HepG2 (cell line): ENCODE data around the gene LHPP. TPM values are rescaled to one million over a fixed set of nuclear protein-coding genes. Genes with fewer than 3 reads are reported as not detected.

ENCODE experiments used
- ADNP ChIP-seq: sonication (generic); formaldehyde crosslinking; IDR thresholded peaks from 2 replicates; pipeline ENCODE4 v1.4.0; 2020; ENCODE audit warnings: missing genetic modification reagents
- ATF7 ChIP-seq, 2 experiments: fragments of 450-650 bp in 1 of 2; sonication (generic) in 1 of 2; formaldehyde crosslinking in 1 of 2; IDR thresholded peaks; 2 replicates each; pipeline versions ENCODE4 v1.4.0 to v1.6.1; 2016 to 2020; ENCODE audit warnings: antibody characterized with exemption in 1 of 2, mild to moderate bottlenecking in 1 of 2, missing genetic modification reagents in 1 of 2
- CBX2 ChIP-seq, 2 experiments: fragments of 200-600 bp in 1 of 2; sonication (generic); formaldehyde crosslinking in 1 of 2; IDR thresholded peaks; 2 replicates each; pipeline versions ENCODE4 v1.7.0 to v1.8.1; 2018 to 2022; ENCODE audit warnings: low read depth in 2 of 2, low read length in 1 of 2, mild to moderate bottlenecking in 1 of 2, missing genetic modification reagents in 1 of 2
- CCAR2 ChIP-seq: fragments of 200-400 bp; formaldehyde crosslinking; optimal IDR thresholded peaks from 2 replicates; pipeline ENCODE3; 2018; ENCODE audit warnings: low read depth, mild to moderate bottlenecking, low read length, moderate library complexity
- HNF4A ChIP-seq: sonication (generic); formaldehyde crosslinking; IDR thresholded peaks from 2 replicates; pipeline ENCODE4 v1.4.0; 2020; ENCODE audit warnings: missing genetic modification reagents
- IRF2 ChIP-seq: IDR thresholded peaks from 2 replicates; pipeline ENCODE4 v1.6.1; 2018; ENCODE audit warnings: missing genetic modification reagents, missing compliant biosample characterization
- MIXL1 ChIP-seq: IDR thresholded peaks from 2 replicates; pipeline ENCODE4 v1.6.1; 2016
- NR2C2 ChIP-seq: sonication (generic); formaldehyde crosslinking; IDR thresholded peaks from 2 replicates; pipeline ENCODE4 v1.4.0; 2020; ENCODE audit warnings: missing genetic modification reagents, mild to moderate bottlenecking, moderate library complexity, borderline replicate concordance
- NR2F2 ChIP-seq: IDR thresholded peaks from 2 replicates; pipeline ENCODE4 v1.6.1; 2012; ENCODE audit warnings: low read depth, inconsistent platforms, borderline replicate concordance
- PCBP1 ChIP-seq: fragments of 200-400 bp; formaldehyde crosslinking; IDR thresholded peaks from 2 replicates; pipeline ENCODE4 v1.6.1; 2017; ENCODE audit warnings: mild to moderate bottlenecking, low read depth, low read length, borderline replicate concordance
- PHF8 ChIP-seq: sonication (generic); formaldehyde crosslinking; IDR thresholded peaks from 2 replicates; pipeline ENCODE4 v1.5.0; 2020; ENCODE audit warnings: missing genetic modification reagents
- SAP130 ChIP-seq: IDR thresholded peaks from 2 replicates; pipeline ENCODE4 v1.6.1; 2016; ENCODE audit warnings: low read depth
- SCMH1 ChIP-seq: sonication (generic); formaldehyde crosslinking; IDR thresholded peaks from 2 replicates; pipeline ENCODE4 v1.9.0; 2021; ENCODE audit warnings: missing genetic modification reagents, mild to moderate bottlenecking, borderline replicate concordance
- SOX13 ChIP-seq, 3 experiments: fragments of 450-650 bp in 1 of 3; sonication (generic) in 1 of 3; formaldehyde crosslinking in 1 of 3; IDR thresholded peaks in 2 of 3; conservative IDR thresholded peaks in 1 of 3; 2 replicates each; pipeline versions ENCODE4 v1.5.0 to v1.6.1; 2016 to 2020; ENCODE audit warnings: antibody characterized with exemption in 1 of 3, mild to moderate bottlenecking in 1 of 3, missing compliant biosample characterization in 1 of 3, missing genetic modification reagents in 1 of 3, moderate library complexity in 1 of 3
- SOX5 ChIP-seq: IDR thresholded peaks from 2 replicates; pipeline ENCODE4 v1.6.1; 2016; ENCODE audit warnings: borderline replicate concordance
- ZFP37 ChIP-seq: sonication (generic); formaldehyde crosslinking; IDR thresholded peaks from 2 replicates; pipeline ENCODE4 v1.4.0; 2020; ENCODE audit warnings: missing genetic modification reagents, borderline replicate concordance
- ZNF232 ChIP-seq: sonication (generic); formaldehyde crosslinking; IDR thresholded peaks from 2 replicates; pipeline ENCODE4 v1.4.0; 2020; ENCODE audit warnings: missing genetic modification reagents, borderline replicate concordance
- ZNF253 ChIP-seq: sonication (generic); formaldehyde crosslinking; IDR thresholded peaks from 2 replicates; pipeline ENCODE4 v1.8.0; 2022; ENCODE audit warnings: mild to moderate bottlenecking, missing genetic modification reagents, borderline replicate concordance
- ZNF549 ChIP-seq: sonication (generic); formaldehyde crosslinking; IDR thresholded peaks from 2 replicates; pipeline ENCODE4 v1.5.0; 2020; ENCODE audit warnings: missing genetic modification reagents
- ZNF598 ChIP-seq: sonication (generic); formaldehyde crosslinking; IDR thresholded peaks from 2 replicates; pipeline ENCODE4 v1.5.1; 2020; ENCODE audit warnings: mild to moderate bottlenecking, missing genetic modification reagents, borderline replicate concordance
- ZNF607 ChIP-seq: sonication (generic); formaldehyde crosslinking; IDR thresholded peaks from 2 replicates; pipeline ENCODE4 v1.5.1; 2020; ENCODE audit warnings: missing genetic modification reagents, mild to moderate bottlenecking, borderline replicate concordance
- ZNF614 ChIP-seq: IDR thresholded peaks from 2 replicates; pipeline ENCODE4 v1.6.1; 2018; ENCODE audit warnings: missing biosample characterization, missing genetic modification reagents, inconsistent platforms, borderline replicate concordance
- ZNF629 ChIP-seq: sonication (generic); formaldehyde crosslinking; conservative IDR thresholded peaks from 2 replicates; pipeline ENCODE4 v1.5.0; 2020; ENCODE audit warnings: missing genetic modification reagents
- ZNF703 ChIP-seq: sonication (generic); formaldehyde crosslinking; IDR thresholded peaks from 2 replicates; pipeline ENCODE4 v1.5.1; 2020; ENCODE audit warnings: missing genetic modification reagents, mild to moderate bottlenecking, moderate library complexity, borderline replicate concordance
- ZNF768 ChIP-seq: sonication (generic); formaldehyde crosslinking; IDR thresholded peaks from 2 replicates; pipeline ENCODE4 v1.4.0; 2020; ENCODE audit warnings: missing genetic modification reagents
- ZNF883 ChIP-seq: sonication (generic); formaldehyde crosslinking; IDR thresholded peaks from 2 replicates; pipeline ENCODE4 v1.5.1; 2020; ENCODE audit warnings: mild to moderate bottlenecking, missing genetic modification reagents; ENCODE audit errors: not compliant biosample characterization
- ZSCAN22 ChIP-seq: sonication (generic); formaldehyde crosslinking; IDR thresholded peaks from 2 replicates; pipeline ENCODE4 v1.4.0; 2020; ENCODE audit warnings: mild to moderate bottlenecking, missing genetic modification reagents
- polyA plus RNA-seq, 8 experiments: library from polyadenylated mRNA; depleted of rRNA in 3 of 8; stranded (reverse) in 7 of 8; unstranded in 1 of 8; fragments of >200 nt; fragmentation: Illumina TruSeq in 4 of 8; extraction: Trizol in 4 of 8; gene quantifications; 2 replicates each; pipeline versions ENCODE4 v1.2.1 to v1.2.3, GENCODE V29; 2011 to 2016; ENCODE audit warnings: low read depth in 4 of 8, missing spikeins in 1 of 8, mixed read lengths in 1 of 8; ENCODE audit not compliant: insufficient read depth in 1 of 8
- total RNA-seq, 5 experiments: library from RNA; depleted of rRNA; stranded (reverse); fragments of >200 nt; fragmentation: Illumina TruSeq; extraction: Trizol; gene quantifications; 2 replicates each; pipeline ENCODE4 v1.2.3, GENCODE V29; 2016; ENCODE audit warnings: low read depth in 1 of 5
- TF ChIP-seq, protein P1 (sequence below): sonication (generic); formaldehyde crosslinking; IDR thresholded peaks from 2 replicates; pipeline ENCODE4 v1.4.0; 2020; ENCODE audit warnings: missing genetic modification reagents, borderline replicate concordance
- TF ChIP-seq, protein P2 (sequence below): sonication (generic); formaldehyde crosslinking; IDR thresholded peaks from 2 replicates; pipeline ENCODE4 v1.8.0; 2022; ENCODE audit warnings: mild to moderate bottlenecking, missing genetic modification reagents, moderate library complexity

LHPP gene
- total and polyA plus RNA-seq, 2 of the 13 experiments (the other 11 are each of a cell fraction or from before 2014, with no cell fraction given): 5.2 to 13.1 TPM

DNA sequence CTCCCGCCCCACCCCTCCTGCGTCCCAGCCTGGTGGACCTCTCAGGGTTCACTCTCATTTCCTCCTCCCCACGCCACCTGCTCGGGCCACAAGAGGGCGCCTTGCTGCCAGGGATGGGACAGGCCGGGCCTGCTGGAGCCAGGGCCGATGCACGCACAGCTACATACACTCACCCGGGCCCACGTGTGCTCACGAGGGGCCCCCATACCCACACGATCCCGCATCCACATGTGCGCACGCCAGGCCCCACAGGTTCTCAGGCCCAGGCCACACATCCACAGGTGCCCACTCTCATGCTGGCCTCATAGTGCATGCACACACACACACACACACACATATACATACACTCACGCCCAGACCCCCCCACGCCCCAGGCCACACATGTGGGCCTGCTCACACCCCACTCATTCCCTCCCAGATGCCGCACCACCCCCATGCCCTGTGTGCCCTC is 68.6 kb downstream of the LHPP start (continued):
- no peak for TF ChIP-seq ZNF549 (CRISPR knock-in tag)
- TF ChIP-seq ZNF598 (CRISPR knock-in tag): no peak
- 0 out of 2 replicates have a peak, but pooled peaks have one; percentile 21 for TF ChIP-seq NR2C2 (CRISPR knock-in tag)
- TF ChIP-seq ZNF614 (CRISPR knock-in tag): no peak
- no peak for TF ChIP-seq SCMH1 (CRISPR knock-in tag)
- no peak for TF ChIP-seq SOX13 (IDR thresholded peaks at IDR 0.05)
- no peak for TF ChIP-seq SOX13 (CRISPR knock-in tag; conservative IDR thresholded peaks at IDR 0.05 in 1 of 2, IDR thresholded peaks at IDR 0.05 in 1 of 2)
- TF ChIP-seq SAP130 (CRISPR knock-in tag): peak; percentile 28; the same call in 1 of the 2 replicates
- peak; percentile 32; the same call in 1 of the 2 replicates for TF ChIP-seq ZNF607 (CRISPR knock-in tag)
- TF ChIP-seq ZNF232: no peak
- no peak for TF ChIP-seq ATF7 (IDR thresholded peaks at IDR 0.05)
- 0 out of 2 replicates have a peak, but pooled peaks have one; percentile 62 for TF ChIP-seq ATF7 (CRISPR knock-in tag; IDR thresholded peaks at IDR 0.05)
- 0 out of 2 replicates have a peak, but pooled peaks have one; percentile 27 for TF ChIP-seq MIXL1 (CRISPR knock-in tag)
- TF ChIP-seq, protein P1, sequence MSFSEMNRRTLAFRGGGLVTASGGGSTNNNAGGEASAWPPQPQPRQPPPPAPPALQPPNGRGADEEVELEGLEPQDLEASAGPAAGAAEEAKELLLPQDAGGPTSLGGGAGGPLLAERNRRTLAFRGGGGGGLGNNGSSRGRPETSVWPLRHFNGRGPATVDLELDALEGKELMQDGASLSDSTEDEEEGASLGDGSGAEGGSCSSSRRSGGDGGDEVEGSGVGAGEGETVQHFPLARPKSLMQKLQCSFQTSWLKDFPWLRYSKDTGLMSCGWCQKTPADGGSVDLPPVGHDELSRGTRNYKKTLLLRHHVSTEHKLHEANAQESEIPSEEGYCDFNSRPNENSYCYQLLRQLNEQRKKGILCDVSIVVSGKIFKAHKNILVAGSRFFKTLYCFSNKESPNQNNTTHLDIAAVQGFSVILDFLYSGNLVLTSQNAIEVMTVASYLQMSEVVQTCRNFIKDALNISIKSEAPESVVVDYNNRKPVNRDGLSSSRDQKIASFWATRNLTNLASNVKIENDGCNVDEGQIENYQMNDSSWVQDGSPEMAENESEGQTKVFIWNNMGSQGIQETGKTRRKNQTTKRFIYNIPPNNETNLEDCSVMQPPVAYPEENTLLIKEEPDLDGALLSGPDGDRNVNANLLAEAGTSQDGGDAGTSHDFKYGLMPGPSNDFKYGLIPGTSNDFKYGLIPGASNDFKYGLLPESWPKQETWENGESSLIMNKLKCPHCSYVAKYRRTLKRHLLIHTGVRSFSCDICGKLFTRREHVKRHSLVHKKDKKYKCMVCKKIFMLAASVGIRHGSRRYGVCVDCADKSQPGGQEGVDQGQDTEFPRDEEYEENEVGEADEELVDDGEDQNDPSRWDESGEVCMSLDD (CRISPR knock-in tag): no peak
- TF ChIP-seq ADNP (CRISPR knock-in tag): no peak
- no peak for TF ChIP-seq ZNF629 (CRISPR knock-in tag)
- peak; percentile 38; the same call in 1 of the 2 replicates for TF ChIP-seq ZNF768 (CRISPR knock-in tag)
- TF ChIP-seq CCAR2: no peak
- TF ChIP-seq HNF4A (CRISPR knock-in tag): no peak
- TF ChIP-seq, protein P2, sequence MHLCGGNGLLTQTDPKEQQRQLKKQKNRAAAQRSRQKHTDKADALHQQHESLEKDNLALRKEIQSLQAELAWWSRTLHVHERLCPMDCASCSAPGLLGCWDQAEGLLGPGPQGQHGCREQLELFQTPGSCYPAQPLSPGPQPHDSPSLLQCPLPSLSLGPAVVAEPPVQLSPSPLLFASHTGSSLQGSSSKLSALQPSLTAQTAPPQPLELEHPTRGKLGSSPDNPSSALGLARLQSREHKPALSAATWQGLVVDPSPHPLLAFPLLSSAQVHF: no peak
- no peak for TF ChIP-seq ZSCAN22 (CRISPR knock-in tag)
- no peak for TF ChIP-seq NR2F2
- TF ChIP-seq ZNF253: no peak
- no peak for TF ChIP-seq ZFP37 (CRISPR knock-in tag)
- 0 out of 2 replicates have a peak, but pooled peaks have one; percentile 36 for TF ChIP-seq IRF2 (CRISPR knock-in tag)
- 0 out of 2 replicates have a peak, but pooled peaks have one; percentile 14 for TF ChIP-seq SOX5 (CRISPR knock-in tag)
- peak; percentile 58 for TF ChIP-seq ZNF883 (CRISPR knock-in tag)
- no peak for TF ChIP-seq ZNF703 (CRISPR knock-in tag)
- no peak for TF ChIP-seq CBX2 (IDR thresholded peaks at IDR 0.05; ENCODE audit: low read depth, low read length)
- no peak for TF ChIP-seq CBX2 (CRISPR knock-in tag; IDR thresholded peaks at IDR 0.05; ENCODE audit: low read depth)
- TF ChIP-seq PHF8 (CRISPR knock-in tag): peak; percentile 43; the same call in 1 of the 2 replicates
- TF ChIP-seq PCBP1: no peak
